Esophagus muscularis mucosa (tissue), 4 donors: Measurements from ENCODE around the gene EIF5A2. TPM values are rescaled to one million over a fixed set of nuclear protein-coding genes. Genes with fewer than 3 reads are reported as not detected.

Experiments used
- DNase-seq: peaks from one replicate; pipeline ENCODE4 v3.0.0-alpha.2; 2017; ENCODE audit errors: extremely low spot score
- H3K27ac ChIP-seq, 4 donors: fragments of 200-600 bp; sonication (generic); replicated peaks in 1 of 4; 1 replicate in 3 of 4; 2 replicates in 1 of 4; pipeline ENCODE4 v1.5.1; 2016 to 2019; ENCODE audit warnings: mild to moderate bottlenecking in 1 of 4
- H3K27me3 ChIP-seq, 4 donors: fragments of 200-600 bp; sonication (generic); one replicate each; pipeline versions ENCODE4 v1.5.1 to v1.6.0; 2016 to 2019
- H3K36me3 ChIP-seq, 4 donors: fragments of 200-600 bp; sonication (generic); one replicate each; pipeline ENCODE4 v1.5.1; 2016 to 2019
- H3K4me1 ChIP-seq, 4 donors: fragments of 200-600 bp; sonication (generic); one replicate each; pipeline ENCODE4 v1.5.1; 2016 to 2019
- H3K4me3 ChIP-seq, 4 donors: fragments of 200-600 bp; sonication (generic); 1 replicate in 2 of 4; 2 replicates in 2 of 4; pipeline ENCODE4 v1.5.1; 2016 to 2019; ENCODE audit warnings: mild to moderate bottlenecking in 4 of 4, moderate library complexity in 1 of 4
- H3K9me3 ChIP-seq, 4 donors: fragments of 200-600 bp; sonication (generic); 1 replicate in 3 of 4; 2 replicates in 1 of 4; pipeline ENCODE4 v1.5.1; 2016 to 2019
- CTCF ChIP-seq, 3 experiments: fragments of 200-600 bp in 2 of 3; fragments of 450-650 bp in 1 of 3; sonication (generic) in 2 of 3; IDR thresholded peaks; one replicate each; pipeline ENCODE4 v1.5.1; 2017 to 2019; ENCODE audit warnings: antibody characterized with exemption in 3 of 3, mild to moderate bottlenecking in 2 of 3, moderate library complexity in 1 of 3
- EP300 ChIP-seq: sonication (generic); formaldehyde crosslinking; IDR thresholded peaks from one replicate; pipeline ENCODE4 v1.6.1; 2017; ENCODE audit warnings: antibody characterized with exemption
- POLR2A ChIP-seq: fragments of 450-650 bp; IDR thresholded peaks from one replicate; pipeline ENCODE4 v1.6.1; 2017; ENCODE audit warnings: antibody characterized with exemption, moderate library complexity, mild to moderate bottlenecking, low read depth
- POLR2AphosphoS5 ChIP-seq, 2 donors: sonication (generic); formaldehyde crosslinking; IDR thresholded peaks; one replicate each; pipeline ENCODE4 v1.6.1; 2017; ENCODE audit warnings: antibody characterized with exemption in 2 of 2
- WGBS: methylation state at CpG from one replicate; pipeline ENCODE4 v1.1.5; 2018; 5-methylcytosine and 5-hydroxymethylcytosine counted together
- intact Hi-C: fragments of 100-400 bp; cut with DNase I; formaldehyde crosslinking; loops from one replicate; pipeline ENCODE4 v1.15.1; 2023
- total RNA-seq, 4 donors: library from RNA; depleted of rRNA; stranded (reverse); fragments of >200 nt; gene quantifications; one replicate each; pipeline versions ENCODE4 v1.1.0 to v1.2.1, GENCODE V29; 2016

Gene EIF5A2
- total RNA-seq, 4 donors from 2014 or later = 7.8 to 10.4 (median 7.9) TPM

DNA sequence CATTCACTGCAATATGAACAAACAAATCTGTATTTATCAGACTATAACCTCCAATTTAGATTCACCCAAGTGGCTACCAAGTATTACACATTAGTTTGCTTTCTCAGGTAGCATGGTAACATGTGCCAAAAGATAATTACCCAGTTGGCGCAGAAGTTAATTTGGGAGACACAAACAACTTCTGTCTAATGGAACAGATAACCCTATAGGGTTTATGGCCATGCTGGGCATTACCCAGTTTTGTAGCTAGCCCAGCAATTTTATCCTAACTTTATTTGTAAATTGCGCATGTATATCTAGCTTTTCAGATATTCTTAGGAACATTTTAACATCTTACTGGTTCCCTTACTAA is 39.2 kb downstream of the EIF5A2 start:
- H3K4me1 ChIP-seq = peaks cover 17 to 33% (median 31%) of the 10 kb centered on the region in 4 donors
- no peak for TF ChIP-seq POLR2AphosphoS5 (IDR thresholded peaks at IDR 0.05)
- TF ChIP-seq EP300 = no peak
- no peak for TF ChIP-seq CTCF (IDR thresholded peaks at IDR 0.05)
- TF ChIP-seq POLR2A = no peak
- H3K9me3 ChIP-seq = no peaks in the 10 kb centered on the region
- peaks cover 10 to 34% (median 28%) of the 10 kb centered on the region in 4 donors for H3K36me3 ChIP-seq
- peak overlapping the region; percentile 56 to 72 (median 70) for H3K4me3 ChIP-seq
- no peak for DNase-seq
- H3K27me3 ChIP-seq = no peaks in the 10 kb centered on the region
- intact Hi-C loops = no loop called here
- 39% methylated on average over 2 of the region's 2 CpGs for WGBS
- H3K27ac ChIP-seq = peak overlapping the region; percentile 79 to 85 (median 80)

DNA sequence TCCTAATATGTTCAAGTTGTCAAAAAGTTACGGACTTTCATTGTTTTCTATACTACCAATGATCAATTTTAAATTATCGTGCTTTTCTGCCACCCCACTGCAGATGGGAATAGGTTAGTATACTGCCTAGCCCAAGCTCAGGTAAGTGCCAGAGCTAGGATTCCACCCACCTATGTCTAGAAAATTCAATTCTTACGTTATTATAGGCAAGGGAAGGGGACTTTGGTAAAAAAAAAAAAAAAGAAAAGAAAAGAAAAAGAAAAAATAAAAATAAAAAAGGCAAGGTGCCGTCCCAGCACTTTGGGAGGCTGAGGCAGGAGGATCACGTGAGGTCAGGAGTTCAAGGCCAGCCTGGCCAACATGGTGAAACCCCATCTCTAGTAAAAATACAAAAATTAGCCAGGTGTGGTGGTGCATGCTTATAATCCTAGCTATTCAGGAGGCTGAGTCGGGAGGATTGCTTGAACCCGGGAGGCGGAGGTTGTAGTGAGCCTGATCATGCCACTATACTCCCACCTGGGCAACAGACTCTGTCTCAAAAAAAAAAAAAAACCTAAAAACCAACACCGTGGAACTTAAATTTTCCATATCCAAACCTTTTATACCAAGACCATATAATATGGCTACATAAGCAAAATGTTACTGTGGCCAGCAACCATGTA is 39.7 kb downstream of the EIF5A2 start:
- intact Hi-C loops = no loop called here
- no peak for DNase-seq
- H3K27me3 ChIP-seq = no peaks in the 10 kb centered on the region
- H3K4me1 ChIP-seq = peaks cover 17 to 33% (median 31%) of the 10 kb centered on the region in 4 donors
- peak overlapping the region; percentile 56 to 72 (median 70) for H3K4me3 ChIP-seq
- WGBS = 84% methylated on average over 9 of the region's 9 CpGs
- H3K27ac ChIP-seq = peak overlapping the region in 3 of 4 donors; percentile 80 to 85 (median 81)
- peaks cover 10 to 34% (median 28%) of the 10 kb centered on the region in 4 donors for H3K36me3 ChIP-seq
- no peaks in the 10 kb centered on the region for H3K9me3 ChIP-seq
- TF ChIP-seq CTCF (IDR thresholded peaks at IDR 0.05) (no peak), POLR2A (no peak)

DNA sequence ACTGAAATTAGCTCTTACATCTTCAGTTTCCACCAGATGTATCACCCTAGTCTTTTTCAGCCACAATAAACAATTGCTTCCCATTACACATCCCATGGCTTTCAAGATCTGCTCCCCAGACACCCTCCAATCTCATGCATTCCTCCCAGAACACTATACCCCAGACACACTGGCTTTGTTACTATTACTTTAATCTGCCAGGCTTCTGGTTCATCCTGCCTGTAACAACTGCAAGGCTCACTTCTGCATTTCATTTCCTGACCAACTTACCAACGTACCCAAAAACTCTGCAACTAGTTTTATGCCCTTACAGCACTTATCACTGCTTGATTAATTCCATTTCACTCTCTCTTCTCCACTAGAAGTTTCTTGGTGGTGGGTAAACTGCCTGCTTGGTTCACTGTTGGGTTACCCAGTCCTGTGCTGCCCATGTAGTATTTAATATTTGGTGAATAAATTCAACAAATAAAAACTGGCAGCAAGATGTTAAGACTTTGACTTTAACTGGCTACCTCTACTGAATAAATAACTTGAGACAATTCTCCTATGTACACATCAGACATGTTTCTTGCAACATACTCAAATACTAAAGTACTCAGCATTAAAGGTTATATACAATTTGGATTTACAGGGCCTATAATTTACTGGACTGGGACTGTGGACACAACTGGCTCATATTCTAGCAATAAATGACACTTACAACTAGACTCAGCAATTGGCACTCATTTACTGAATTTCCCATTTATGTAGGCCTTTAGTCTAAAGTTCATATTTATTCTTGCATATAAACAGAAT is 41.1 kb downstream of the EIF5A2 start:
- Histone ChIP-seq H3K4me3 (no peak overlapping the region), H3K27ac (no peak overlapping the region), H3K4me1 (peaks cover 17 to 33% (median 31%) of the 10 kb centered on the region in 4 donors), H3K9me3 (no peaks in the 10 kb centered on the region), H3K36me3 (peaks cover 10 to 34% (median 28%) of the 10 kb centered on the region in 4 donors), H3K27me3 (no peaks in the 10 kb centered on the region)
- no peak for TF ChIP-seq POLR2A
- no peak for TF ChIP-seq EP300
- no peak for TF ChIP-seq CTCF (IDR thresholded peaks at IDR 0.05)
- TF ChIP-seq POLR2AphosphoS5 (IDR thresholded peaks at IDR 0.05) = no peak
- DNase-seq = no peak
- intact Hi-C loops = no loop called here
- WGBS = 79% methylated on average over 1 of the region's 1 CpG

- DNase-seq = no peak
- no peaks in the 10 kb centered on the region for H3K27me3 ChIP-seq
- H3K4me3 ChIP-seq = no peak overlapping the region
- peaks cover 17 to 33% (median 31%) of the 10 kb centered on the region in 4 donors for H3K4me1 ChIP-seq
- intact Hi-C loops = no loop called here
- no peak overlapping the region for H3K27ac ChIP-seq
- 82% methylated on average over 3 of the region's 3 CpGs for WGBS
- peaks cover 10 to 34% (median 28%) of the 10 kb centered on the region in 4 donors for H3K36me3 ChIP-seq
- TF ChIP-seq POLR2A (no peak), EP300 (no peak), POLR2AphosphoS5 (IDR thresholded peaks at IDR 0.05) (no peak), CTCF (IDR thresholded peaks at IDR 0.05) (no peak)
- H3K9me3 ChIP-seq = no peaks in the 10 kb centered on the region
These were observed 41.9 kb downstream of the EIF5A2 start for GRCh38 chr3:170866499-170866898.
